Esophagus squamous epithelium (tissue), 4 donors: ENCODE results near the gene PHIP.

Experiments used
- POLR2A ChIP-seq, 4 donors: fragments of 450-650 bp; IDR thresholded peaks; one replicate each; pipeline ENCODE4 v1.6.1; 2017; ENCODE audit warnings: antibody characterized with exemption in 4 of 4, mild to moderate bottlenecking in 4 of 4, moderate library complexity in 3 of 4
- TF ChIP-seq, protein P1 (sequence below), 6 experiments: fragments of 450-650 bp in 4 of 6; fragments of 200-600 bp in 2 of 6; sonication (generic) in 2 of 6; IDR thresholded peaks; one replicate each; pipeline ENCODE4 v1.5.1; 2016 to 2019; ENCODE audit warnings: antibody characterized with exemption in 6 of 6, mild to moderate bottlenecking in 4 of 6, moderate library complexity in 4 of 6

DNA sequence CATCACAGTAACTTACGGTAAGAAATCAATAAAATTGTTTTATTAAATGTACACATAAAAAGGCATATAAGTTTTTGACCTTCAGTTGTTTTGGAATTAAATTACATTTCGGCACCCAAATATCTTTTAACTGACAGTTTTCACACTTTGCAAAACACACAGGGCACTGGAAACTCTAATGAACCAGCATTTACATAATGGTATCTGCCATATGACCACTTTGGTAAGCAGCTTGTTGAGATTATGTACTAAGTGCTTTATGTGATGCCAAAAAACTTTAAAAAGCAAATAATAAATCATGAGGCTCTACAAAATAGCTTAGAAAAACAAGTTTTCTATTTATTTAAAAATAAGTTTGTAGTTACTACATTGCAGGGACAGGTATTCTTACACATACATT lies 142.5 kb downstream of the PHIP start:
- TF ChIP-seq, protein P1, sequence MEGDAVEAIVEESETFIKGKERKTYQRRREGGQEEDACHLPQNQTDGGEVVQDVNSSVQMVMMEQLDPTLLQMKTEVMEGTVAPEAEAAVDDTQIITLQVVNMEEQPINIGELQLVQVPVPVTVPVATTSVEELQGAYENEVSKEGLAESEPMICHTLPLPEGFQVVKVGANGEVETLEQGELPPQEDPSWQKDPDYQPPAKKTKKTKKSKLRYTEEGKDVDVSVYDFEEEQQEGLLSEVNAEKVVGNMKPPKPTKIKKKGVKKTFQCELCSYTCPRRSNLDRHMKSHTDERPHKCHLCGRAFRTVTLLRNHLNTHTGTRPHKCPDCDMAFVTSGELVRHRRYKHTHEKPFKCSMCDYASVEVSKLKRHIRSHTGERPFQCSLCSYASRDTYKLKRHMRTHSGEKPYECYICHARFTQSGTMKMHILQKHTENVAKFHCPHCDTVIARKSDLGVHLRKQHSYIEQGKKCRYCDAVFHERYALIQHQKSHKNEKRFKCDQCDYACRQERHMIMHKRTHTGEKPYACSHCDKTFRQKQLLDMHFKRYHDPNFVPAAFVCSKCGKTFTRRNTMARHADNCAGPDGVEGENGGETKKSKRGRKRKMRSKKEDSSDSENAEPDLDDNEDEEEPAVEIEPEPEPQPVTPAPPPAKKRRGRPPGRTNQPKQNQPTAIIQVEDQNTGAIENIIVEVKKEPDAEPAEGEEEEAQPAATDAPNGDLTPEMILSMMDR (IDR thresholded peaks at IDR 0.05), result no peak
- TF ChIP-seq POLR2A (IDR thresholded peaks at IDR 0.05), result no peak
